Nephron (organoid): ENCODE results near the gene SPATA1.

Experiments used
- H3K27ac Mint-ChIP-seq, 3 experiments: 2 replicates each; pipeline ENCODE4 v1.8.0; 2020; ENCODE audit warnings: mixed read lengths in 3 of 3, mild to moderate bottlenecking in 2 of 3, moderate library complexity in 1 of 3
- H3K27me3 Mint-ChIP-seq: 2 replicates; pipeline ENCODE4 v1.8.0; 2021; ENCODE audit warnings: low read depth, mild to moderate bottlenecking, moderate library complexity, mixed read lengths
- H3K36me3 Mint-ChIP-seq: 2 replicates; pipeline ENCODE4 v1.8.0; 2020; ENCODE audit warnings: low read depth, mixed read lengths
- H3K4me1 Mint-ChIP-seq: 2 replicates; pipeline ENCODE4 v1.8.0; 2020; ENCODE audit warnings: mixed read lengths
- H3K4me3 Mint-ChIP-seq, 3 experiments: 2 replicates each; pipeline ENCODE4 v1.8.0; 2020; ENCODE audit warnings: mild to moderate bottlenecking in 3 of 3, mixed read lengths in 3 of 3, moderate library complexity in 2 of 3
- H3K9me3 Mint-ChIP-seq: 2 replicates; pipeline ENCODE4 v1.8.0; 2020; ENCODE audit warnings: mixed read lengths
- TF ChIP-seq, protein P1 (sequence below), 3 experiments: fragments of 200-600 bp; sonication (generic); IDR thresholded peaks; one replicate each; pipeline ENCODE4 v1.5.0; 2021; ENCODE audit warnings: antibody characterized with exemption in 3 of 3; ENCODE audit not compliant: unreplicated experiment in 3 of 3

SPATA1 gene, protein sequence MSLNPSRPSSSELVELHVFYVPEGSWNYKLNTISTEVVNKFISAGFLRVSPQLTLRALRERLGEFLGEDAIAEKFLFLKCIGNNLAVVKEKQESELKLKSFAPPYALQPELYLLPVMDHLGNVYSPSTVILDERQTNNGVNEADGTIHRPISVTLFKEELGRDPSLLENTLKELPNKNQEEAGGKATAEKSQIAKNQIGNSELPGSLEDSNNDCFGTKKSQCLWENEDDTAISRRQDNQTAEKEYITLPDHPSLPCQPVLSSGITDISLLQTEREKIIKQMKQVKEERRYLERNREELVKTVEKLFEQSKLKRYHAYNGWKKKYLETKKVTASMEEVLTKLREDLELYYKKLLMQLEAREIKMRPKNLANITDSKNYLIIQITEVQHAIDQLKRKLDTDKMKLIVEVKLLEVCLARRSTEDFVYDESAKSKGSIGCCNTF

DNA sequence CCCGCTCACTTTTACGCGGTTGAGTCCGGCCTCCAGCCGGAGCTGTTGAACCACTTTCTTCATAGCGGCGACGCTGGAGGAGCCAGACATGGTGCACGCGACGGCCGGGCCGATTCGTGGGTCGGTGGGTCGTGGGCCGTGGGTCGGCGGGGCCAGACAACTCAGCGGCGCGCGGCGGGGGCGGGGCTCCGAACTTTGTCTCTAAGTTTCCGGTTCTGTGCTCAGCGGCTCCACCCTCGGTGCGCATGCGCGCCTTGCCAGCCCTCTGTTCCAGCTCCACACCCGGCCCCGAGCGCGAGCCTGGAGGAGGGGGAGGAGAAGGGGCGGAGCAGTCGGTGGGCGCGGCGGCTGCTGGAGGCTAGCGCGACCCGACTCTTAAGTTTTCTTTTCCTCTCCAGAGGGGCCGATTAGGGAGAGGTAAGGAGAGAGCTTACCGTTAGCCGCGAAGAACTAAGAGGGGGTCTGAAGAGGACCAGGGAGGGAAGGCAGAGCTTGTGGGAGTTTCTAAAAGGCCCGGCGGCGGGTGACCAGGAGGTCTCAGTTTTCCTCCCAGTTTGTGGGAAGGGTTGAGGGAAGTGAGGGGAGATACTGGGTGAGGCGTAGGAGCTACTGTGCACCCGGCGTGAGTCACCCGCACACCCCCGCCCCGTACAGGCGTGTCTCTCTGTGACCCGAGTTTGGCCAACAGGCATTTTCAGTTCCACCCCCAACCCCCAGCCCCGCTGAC lies at the start of gene SPATA1, which contains the start of gene GNG5:
TSS of gene SPATA1 (plus strand) at position 385 of the 727 bp plus-strand sequence. CDS start 9,974 bp downstream, outside the sequence.
TSS of gene GNG5 (minus strand) at position 580 of the 727 bp plus-strand sequence. CDS start at position 90, 490 bp downstream.
- H3K36me3 Mint-ChIP-seq = peaks cover 34% of the 10 kb centered on the region
- peak within 1 kb of the TSS; percentile 96 to 100 (median 98) for H3K4me3 Mint-ChIP-seq
- peaks cover 31% of the 10 kb centered on the region for H3K4me1 Mint-ChIP-seq
- peaks cover 25% of the 10 kb centered on the region for H3K9me3 Mint-ChIP-seq
- peak within 1 kb of the TSS; percentile 98 to 99 (median 98) for H3K27ac Mint-ChIP-seq
- no peaks in the 10 kb centered on the region for H3K27me3 Mint-ChIP-seq
- TF ChIP-seq, protein P1, sequence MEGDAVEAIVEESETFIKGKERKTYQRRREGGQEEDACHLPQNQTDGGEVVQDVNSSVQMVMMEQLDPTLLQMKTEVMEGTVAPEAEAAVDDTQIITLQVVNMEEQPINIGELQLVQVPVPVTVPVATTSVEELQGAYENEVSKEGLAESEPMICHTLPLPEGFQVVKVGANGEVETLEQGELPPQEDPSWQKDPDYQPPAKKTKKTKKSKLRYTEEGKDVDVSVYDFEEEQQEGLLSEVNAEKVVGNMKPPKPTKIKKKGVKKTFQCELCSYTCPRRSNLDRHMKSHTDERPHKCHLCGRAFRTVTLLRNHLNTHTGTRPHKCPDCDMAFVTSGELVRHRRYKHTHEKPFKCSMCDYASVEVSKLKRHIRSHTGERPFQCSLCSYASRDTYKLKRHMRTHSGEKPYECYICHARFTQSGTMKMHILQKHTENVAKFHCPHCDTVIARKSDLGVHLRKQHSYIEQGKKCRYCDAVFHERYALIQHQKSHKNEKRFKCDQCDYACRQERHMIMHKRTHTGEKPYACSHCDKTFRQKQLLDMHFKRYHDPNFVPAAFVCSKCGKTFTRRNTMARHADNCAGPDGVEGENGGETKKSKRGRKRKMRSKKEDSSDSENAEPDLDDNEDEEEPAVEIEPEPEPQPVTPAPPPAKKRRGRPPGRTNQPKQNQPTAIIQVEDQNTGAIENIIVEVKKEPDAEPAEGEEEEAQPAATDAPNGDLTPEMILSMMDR (IDR thresholded peaks at IDR 0.05; ENCODE audit: unreplicated experiment in 3 of 3) = no peak

DNA sequence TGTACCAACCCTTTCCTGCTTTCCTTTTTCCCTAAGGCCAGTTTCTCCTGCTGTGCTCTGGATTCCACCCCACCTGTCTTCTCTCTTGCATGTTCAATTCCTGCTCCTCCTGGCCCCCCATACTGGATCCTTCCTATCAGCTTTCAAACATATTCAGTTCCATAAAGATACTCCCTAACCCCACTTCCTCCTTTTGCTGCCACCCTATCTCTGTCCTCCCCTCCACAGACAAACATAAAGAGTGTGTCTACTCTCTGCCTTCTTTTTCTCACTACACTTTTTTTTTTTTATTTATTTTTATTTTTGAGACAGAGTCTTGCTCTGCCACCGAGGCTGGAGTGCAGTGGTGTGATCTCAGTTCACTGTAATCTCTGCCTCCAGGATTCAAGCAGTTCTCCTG lies 44.1 kb upstream of the SPATA1 start:
- no peaks in the 10 kb centered on the region for H3K4me1 Mint-ChIP-seq
- TF ChIP-seq, protein P1 (IDR thresholded peaks at IDR 0.05; ENCODE audit: unreplicated experiment in 3 of 3) = no peak

DNA sequence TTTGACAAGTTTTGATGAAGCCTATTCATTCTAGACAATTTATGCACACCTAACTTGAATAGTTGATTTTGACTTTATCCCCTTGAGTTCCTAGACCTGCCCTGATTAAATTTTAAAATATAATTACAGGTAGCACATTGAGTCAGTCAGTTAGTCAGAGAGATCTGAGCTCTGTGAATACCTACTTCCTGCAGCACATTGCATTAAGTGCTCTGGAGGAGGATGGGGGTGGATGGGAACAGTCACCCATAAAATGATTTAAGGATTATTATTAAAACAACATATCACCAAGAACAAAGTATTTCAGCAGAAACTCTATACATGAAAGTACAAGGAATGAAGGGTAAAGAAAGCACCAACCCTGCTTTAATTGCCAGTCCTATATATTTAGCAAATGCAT lies 38.9 kb upstream of the SPATA1 start:
- H3K36me3 Mint-ChIP-seq = no peaks in the 10 kb centered on the region
- H3K27ac Mint-ChIP-seq = no peak overlapping the region
- no peak overlapping the region for H3K4me3 Mint-ChIP-seq
- no peaks in the 10 kb centered on the region for H3K9me3 Mint-ChIP-seq
- H3K27me3 Mint-ChIP-seq = peaks cover 38% of the 10 kb centered on the region
- H3K4me1 Mint-ChIP-seq = no peaks in the 10 kb centered on the region
- TF ChIP-seq, protein P1 (IDR thresholded peaks at IDR 0.05; ENCODE audit: unreplicated experiment in 3 of 3) = no peak

More for the DNA sequence above, 44.1 kb upstream of the SPATA1 start:
- Mint-ChIP-seq H3K27ac (no peak overlapping the region), H3K9me3 (no peaks in the 10 kb centered on the region), H3K4me3 (no peak overlapping the region), H3K27me3 (peaks cover 31% of the 10 kb centered on the region), H3K36me3 (no peaks in the 10 kb centered on the region)

DNA sequence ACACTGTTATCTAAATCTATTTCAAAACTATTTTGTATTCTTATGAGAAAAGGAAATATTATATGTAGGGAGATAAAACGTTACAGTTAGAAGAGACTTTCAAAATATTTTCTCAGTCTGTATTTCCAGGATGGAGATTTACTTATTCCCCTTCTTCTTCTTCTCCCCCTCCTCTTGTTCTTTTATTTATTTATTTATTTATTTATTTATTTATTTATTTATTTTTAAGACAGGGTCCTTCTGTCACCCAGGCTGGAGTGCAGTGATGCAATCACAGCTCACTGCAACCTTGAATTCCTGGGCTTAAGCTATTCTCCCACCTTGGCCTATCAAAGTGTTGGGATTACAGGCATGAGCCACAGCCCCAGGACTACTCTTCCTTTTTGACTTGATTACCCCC lies 30.0 kb upstream of the SPATA1 start:
- peaks cover 19% of the 10 kb centered on the region for H3K4me1 Mint-ChIP-seq

DNA sequence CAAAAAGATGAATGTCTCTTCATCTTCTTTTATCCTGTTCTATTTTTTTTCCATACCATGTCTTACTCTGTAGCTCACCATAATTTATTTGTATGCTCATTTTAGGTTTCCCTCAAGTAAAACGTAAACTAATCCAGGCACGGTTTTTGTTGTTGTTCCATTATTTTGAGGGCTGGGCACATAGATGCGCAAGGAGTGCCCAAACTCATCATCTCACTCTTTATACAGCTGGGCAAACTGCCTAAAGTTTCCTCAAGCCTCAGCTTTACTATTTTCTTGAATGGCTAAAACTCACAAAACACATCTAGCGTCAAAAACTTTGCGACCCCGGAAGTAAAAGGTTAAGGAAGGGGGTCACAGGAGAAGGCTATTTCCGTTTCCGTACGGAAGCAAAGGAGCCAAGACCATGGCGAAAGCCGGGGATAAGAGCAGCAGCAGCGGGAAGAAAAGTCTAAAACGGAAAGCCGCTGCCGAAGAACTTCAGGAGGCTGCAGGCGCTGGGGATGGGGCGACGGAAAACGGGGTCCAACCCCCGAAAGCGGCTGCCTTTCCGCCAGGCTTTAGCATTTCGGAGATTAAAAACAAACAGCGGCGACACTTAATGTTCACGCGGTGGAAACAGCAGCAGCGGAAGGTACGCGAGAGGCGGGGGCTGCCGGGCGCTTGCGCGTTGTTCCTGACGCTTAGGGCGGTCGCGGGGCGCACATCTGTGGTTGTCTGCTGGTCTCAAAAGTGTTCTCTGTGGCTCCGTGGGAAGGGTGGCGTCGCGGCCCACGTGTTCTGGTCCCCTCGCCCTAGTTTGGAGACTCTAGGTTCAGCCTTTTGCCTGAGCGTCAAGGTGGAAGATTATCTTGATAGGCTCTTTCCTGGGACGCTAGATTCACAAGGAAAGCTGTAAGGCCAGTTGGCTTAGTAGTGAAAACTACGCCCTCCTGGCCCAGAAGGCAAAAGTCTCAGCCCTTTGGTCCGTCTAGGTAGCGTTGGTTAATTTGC lies 27.0 kb upstream of the SPATA1 start, which contains the start of gene RPF1:
TSS of gene RPF1 (plus strand) at position 391 of the 993 bp plus-strand sequence. CDS start at position 407, 16 bp downstream.
- Mint-ChIP-seq H3K36me3 (peaks cover 36% of the 10 kb centered on the region), H3K27ac (peak within 1 kb of the TSS; percentile 96 to 99 (median 98)), H3K9me3 (peaks cover 14% of the 10 kb centered on the region), H3K4me3 (peak within 1 kb of the TSS; percentile 99 to 100 (median 100)), H3K4me1 (peaks cover 32% of the 10 kb centered on the region), H3K27me3 (peaks cover 46% of the 10 kb centered on the region)
- TF ChIP-seq, protein P1 (IDR thresholded peaks at IDR 0.05; ENCODE audit: unreplicated experiment in 3 of 3) = no peak

More for the DNA sequence above, 30.0 kb upstream of the SPATA1 start:
- no peak overlapping the region for H3K27ac Mint-ChIP-seq
- H3K9me3 Mint-ChIP-seq = peaks cover 14% of the 10 kb centered on the region
- TF ChIP-seq, protein P1 (IDR thresholded peaks at IDR 0.05; ENCODE audit: unreplicated experiment in 3 of 3) = no peak
- H3K4me3 Mint-ChIP-seq = no peak overlapping the region
- peaks cover 11% of the 10 kb centered on the region for H3K36me3 Mint-ChIP-seq
- peaks cover 72% of the 10 kb centered on the region for H3K27me3 Mint-ChIP-seq
